ENCODE results near the gene PCNX4.

Gene PCNX4

DNA sequence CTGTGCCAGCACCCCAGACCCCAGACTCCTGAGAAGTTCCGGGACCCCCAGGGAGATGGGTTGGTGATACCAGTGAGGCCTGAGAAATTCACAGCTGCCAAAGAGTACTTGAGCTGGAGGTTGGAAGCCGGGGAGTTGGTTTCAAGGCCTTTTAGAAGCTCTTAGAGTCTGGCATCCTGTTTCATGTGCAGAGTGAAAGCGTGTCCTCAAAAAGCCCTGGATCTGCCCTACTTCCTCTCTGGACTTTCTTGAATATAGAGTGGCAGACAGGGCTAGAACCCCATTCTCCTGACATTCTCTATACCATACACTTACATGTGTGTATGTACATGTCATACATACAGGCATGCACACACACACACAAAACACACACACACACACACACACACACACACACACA lies 126.0 kb downstream of the PCNX4 start:
- DNase-seq, result no peak
- in situ Hi-C loops (cut with MboI; ENCODE audit: low pct_unique_long_range_greater_than_20kb, low sequenced_read_pairs), result loop anchor here (25.0 kb wide), 1 partner anchor 345 kb away; no protein-coding TSS in a partner anchor
